GM12864 (cell line): Measurements from ENCODE around the gene CRYGN.

Experiments used
- DNase-seq: peaks from one replicate; pipeline ENCODE4 v3.0.0-alpha.2; 2011; ENCODE audit warnings: low read depth
- H3K4me3 ChIP-seq: 2 replicates; pipeline ENCODE4 v1.5.1; 2011; ENCODE audit warnings: mild to moderate bottlenecking, low read depth, low read length, control low read depth
- TF ChIP-seq, protein P1 (sequence below): IDR thresholded peaks from 2 replicates; pipeline ENCODE4 v1.5.1; 2011; ENCODE audit warnings: low read depth, mild to moderate bottlenecking, moderate library complexity, low read length, control low read depth, inconsistent platforms; ENCODE audit errors: missing control alignments

The CRYGN gene, protein sequence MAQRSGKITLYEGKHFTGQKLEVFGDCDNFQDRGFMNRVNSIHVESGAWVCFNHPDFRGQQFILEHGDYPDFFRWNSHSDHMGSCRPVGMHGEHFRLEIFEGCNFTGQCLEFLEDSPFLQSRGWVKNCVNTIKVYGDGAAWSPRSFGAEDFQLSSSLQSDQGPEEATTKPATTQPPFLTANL

DNA sequence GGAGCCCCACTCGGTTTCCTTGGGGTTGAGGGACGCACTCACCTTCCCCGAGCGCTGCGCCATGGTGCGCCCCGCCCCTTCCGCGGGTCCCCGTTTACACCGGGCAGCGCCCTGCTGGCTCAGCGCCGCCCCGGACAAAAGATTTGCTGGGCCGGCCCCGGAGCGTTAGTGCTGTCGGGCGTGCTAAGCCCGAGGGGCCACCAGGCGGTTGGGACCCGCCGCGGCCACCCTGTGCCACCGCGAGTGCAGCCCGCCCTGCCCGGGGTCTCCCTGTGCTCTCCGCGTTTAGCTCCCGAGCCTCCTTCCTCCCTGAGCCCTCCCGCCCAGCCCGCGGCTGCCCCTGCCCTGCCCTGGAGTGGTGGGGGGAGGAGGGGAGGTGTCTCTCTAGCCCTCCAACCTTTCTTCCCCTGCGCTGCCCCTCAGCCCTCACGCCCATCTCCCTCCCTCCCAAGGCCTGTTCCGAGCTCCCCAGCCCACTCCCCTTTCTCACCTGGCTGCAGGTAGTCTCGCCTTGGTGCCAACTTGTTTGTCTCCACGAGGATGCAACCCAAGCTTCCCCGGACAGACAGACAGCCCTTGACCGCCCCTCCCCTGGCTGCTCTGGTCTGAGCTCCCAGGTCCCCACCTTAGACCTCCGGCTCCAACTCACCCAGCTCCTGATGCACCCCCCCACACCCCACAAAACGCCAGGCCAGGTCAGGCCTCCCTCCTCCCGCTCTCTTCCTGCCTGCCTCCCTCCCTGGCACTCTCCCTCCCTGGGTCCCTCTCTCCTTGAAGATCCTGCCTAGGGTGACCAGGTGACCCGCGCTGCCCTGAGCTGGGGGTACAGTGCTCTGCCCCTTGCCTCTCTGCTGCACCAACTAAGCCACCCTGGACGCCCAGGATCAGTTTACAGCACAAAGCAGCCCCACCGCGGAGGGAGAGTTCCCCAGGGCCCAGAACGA lies at the start of gene CRYGN:
Gene CRYGN, minus strand, starts transcription at position 287 of the 944 bp plus-strand sequence. Its CDS starts 224 bp downstream, at position 63.
- no peak within 1 kb of the TSS for H3K4me3 ChIP-seq
- TF ChIP-seq, protein P1, sequence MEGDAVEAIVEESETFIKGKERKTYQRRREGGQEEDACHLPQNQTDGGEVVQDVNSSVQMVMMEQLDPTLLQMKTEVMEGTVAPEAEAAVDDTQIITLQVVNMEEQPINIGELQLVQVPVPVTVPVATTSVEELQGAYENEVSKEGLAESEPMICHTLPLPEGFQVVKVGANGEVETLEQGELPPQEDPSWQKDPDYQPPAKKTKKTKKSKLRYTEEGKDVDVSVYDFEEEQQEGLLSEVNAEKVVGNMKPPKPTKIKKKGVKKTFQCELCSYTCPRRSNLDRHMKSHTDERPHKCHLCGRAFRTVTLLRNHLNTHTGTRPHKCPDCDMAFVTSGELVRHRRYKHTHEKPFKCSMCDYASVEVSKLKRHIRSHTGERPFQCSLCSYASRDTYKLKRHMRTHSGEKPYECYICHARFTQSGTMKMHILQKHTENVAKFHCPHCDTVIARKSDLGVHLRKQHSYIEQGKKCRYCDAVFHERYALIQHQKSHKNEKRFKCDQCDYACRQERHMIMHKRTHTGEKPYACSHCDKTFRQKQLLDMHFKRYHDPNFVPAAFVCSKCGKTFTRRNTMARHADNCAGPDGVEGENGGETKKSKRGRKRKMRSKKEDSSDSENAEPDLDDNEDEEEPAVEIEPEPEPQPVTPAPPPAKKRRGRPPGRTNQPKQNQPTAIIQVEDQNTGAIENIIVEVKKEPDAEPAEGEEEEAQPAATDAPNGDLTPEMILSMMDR = no peak
- DNase-seq = no peak

DNA sequence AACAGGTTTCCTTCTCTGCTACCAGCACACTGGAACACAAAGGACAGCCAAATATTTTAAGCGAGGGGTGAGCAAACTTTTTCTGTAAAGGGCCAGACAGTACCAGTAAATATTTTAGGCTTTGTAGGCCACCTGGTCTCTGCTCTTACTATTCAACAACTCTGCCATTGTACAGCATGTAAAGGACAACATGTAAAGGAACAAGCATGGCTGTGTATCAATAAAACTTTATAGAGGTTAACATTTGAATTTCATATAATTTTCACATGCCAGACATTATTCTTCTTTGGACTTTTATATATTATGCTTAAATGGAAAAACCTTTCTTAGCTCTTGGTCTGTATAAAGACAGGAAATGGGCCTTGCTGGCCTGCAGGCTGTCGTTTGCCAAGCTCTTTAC lies 49.6 kb upstream of the CRYGN start:
- DNase-seq = no peak
- TF ChIP-seq, protein P1 = no peak
- no peak overlapping the region for H3K4me3 ChIP-seq

DNA sequence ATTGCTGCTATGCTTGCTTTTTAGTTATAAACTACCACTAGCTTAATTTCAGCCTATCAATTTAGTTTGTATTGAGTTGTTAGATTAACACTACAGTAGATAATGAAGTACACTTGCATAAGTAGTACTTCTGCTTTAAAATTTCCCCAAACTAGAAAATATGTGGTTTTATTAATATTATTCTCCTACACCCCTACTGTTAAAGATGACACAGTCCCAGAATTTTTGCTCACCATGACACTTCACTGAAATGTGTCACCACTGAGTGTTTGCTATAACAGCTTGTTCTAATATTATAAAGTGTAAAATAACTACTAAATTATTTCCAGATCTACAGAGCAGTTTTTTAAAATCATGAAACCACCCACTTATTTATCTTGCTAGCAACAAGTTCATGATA lies 48.2 kb upstream of the CRYGN start:
- H3K4me3 ChIP-seq = no peak overlapping the region
- TF ChIP-seq, protein P1 = no peak
- no peak for DNase-seq

DNA sequence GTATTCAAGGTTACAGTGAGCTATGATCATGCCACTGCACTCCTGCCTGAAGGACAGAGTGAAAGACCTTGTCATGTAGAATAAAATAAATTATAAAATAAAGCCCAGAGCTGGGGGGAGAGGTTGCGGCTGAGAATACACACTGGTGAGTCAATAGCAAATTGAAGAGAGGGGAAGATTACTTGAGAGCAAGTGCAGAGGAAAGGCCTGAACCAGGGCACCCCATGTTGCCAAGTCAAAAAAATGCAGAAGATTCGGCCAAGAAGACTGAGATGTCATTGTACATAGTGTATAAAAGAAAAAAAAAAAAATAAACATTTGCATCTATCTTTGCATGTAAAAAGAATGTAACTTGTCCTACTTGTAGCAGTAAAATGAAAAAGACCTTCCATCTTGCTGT lies 47.3 kb upstream of the CRYGN start:
- H3K4me3 ChIP-seq = no peak overlapping the region
- TF ChIP-seq, protein P1 = no peak
- no peak for DNase-seq

DNA sequence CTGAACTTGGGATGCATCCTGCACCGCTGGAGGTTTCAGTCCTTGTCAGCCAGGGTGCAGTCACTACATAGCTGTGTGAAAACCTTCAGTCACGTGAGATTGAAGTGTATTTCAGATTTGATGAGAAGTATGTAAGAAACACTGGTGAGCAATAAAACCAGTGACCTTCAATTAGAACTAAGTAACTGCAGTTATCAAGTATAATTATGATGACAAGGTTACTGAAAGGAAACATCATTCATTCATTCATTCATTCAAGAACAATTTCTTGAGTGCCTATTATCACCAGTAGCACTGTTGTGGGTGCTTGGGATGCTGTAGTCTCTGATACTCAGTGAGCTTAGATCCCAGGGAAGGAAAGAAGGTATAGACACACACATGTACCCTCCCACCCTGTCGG lies 46.1 kb upstream of the CRYGN start:
- DNase-seq = no peak
- TF ChIP-seq, protein P1 = no peak
- no peak overlapping the region for H3K4me3 ChIP-seq

DNA sequence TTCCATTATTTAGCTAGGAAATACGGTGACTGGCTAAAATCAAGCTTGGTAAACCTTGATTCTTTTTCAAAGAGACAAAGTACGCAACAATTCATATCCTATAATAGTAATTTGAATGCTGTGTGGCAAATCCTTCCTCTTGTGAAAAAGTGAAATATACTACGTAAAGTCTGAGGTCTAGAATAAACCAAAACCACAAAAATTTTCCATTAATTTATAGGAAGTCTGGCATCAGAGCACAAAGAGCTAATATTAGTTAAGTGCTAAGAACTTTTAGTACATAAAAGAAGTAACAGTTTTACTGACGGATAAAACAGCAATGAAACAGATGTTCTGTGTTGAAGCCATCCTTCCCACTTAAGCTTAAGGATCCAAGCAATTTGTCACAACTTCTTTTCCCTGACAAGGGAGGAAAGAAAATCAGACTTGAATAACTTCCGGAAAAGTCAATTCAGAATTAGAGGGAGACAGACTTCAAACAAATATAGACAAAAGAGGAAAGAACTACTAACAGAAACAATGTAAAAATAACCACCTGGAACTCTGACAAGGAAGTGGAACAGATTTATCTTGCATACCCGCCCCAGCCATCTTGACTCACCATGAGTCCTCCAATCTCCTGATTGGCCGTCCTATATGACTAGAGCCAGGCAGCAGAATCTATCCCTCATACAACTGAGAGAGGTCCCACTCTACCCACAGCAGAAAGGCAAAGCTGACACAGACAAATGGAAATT lies 45.2 kb upstream of the CRYGN start:
- DNase-seq = no peak
- TF ChIP-seq, protein P1 = no peak
- H3K4me3 ChIP-seq = no peak overlapping the region
